ENCODE data around the gene PHC1.
A peak's percentile ranks its signal among the peaks of the same experiment; 100 is the strongest.

Gene PHC1

DNA sequence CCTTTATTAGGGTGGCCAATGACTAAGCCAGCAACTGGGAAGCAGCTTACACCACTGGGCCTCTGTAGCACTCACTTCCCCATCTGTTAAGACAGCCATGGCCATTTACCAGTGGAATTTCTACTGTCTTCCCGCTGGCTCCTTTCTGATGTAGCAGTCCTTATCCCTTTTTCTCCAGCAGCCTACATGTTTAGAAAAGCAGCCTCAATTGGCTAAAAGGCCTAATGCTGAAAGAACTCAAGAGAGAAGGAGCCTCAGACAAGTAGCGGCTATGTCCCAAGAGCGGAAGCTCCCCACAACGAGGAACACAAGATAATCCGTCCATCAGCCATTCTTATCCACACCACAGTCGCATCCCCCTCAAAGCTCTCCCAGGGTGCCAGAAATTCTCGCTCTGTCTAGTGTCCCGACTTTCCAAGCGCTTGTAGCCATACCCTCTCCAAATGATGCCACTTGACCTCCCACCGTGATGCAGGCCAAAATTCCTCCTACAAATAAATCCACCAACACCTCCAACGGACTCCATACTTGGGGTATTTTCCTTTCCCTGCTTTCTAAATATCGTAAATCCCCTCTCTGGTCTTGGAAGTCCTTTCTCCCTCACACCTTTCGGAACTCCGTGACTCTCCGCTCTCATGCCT is 34.5 kb downstream of the PHC1 start:
- no peak for DNase-seq
- Histone ChIP-seq H3K27me3 (no peaks in the 10 kb centered on the region), H3K27ac (peak overlapping the region; percentile 92 to 96), H3K9me3 (no peaks in the 10 kb centered on the region), H3K4me1 (peaks cover 0 to 28% (median 20%) of the 10 kb centered on the region in 4 donors), H3K4me3 (peak overlapping the region; percentile 67 to 83), H3K36me3 (peaks cover 16 to 28% (median 24%) of the 10 kb centered on the region in 3 donors)
- TF ChIP-seq, protein P1, sequence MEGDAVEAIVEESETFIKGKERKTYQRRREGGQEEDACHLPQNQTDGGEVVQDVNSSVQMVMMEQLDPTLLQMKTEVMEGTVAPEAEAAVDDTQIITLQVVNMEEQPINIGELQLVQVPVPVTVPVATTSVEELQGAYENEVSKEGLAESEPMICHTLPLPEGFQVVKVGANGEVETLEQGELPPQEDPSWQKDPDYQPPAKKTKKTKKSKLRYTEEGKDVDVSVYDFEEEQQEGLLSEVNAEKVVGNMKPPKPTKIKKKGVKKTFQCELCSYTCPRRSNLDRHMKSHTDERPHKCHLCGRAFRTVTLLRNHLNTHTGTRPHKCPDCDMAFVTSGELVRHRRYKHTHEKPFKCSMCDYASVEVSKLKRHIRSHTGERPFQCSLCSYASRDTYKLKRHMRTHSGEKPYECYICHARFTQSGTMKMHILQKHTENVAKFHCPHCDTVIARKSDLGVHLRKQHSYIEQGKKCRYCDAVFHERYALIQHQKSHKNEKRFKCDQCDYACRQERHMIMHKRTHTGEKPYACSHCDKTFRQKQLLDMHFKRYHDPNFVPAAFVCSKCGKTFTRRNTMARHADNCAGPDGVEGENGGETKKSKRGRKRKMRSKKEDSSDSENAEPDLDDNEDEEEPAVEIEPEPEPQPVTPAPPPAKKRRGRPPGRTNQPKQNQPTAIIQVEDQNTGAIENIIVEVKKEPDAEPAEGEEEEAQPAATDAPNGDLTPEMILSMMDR (IDR thresholded peaks at IDR 0.05) = no peak
- intact Hi-C loops (cut with DNase I; ENCODE audit: low total_unique reads) = loop anchor here (5.0 kb wide), 1 partner anchor 113 kb away; no protein-coding TSS in a partner anchor

GRCh38 chr12:8949342-8950220 is 35.3 kb downstream of the PHC1 start, which contains the start of gene M6PR:
M6PR (minus strand) TSS chr12:8949645; CDS start chr12:8946404, 3,241 bp downstream.
- DNase-seq = peak; percentile 94 to 96
- Histone ChIP-seq H3K27me3 (no peaks in the 10 kb centered on the region), H3K36me3 (peaks cover 9 to 20% (median 16%) of the 10 kb centered on the region in 3 donors), H3K4me1 (peaks cover 0 to 28% (median 20%) of the 10 kb centered on the region in 4 donors), H3K27ac (peak within 1 kb of the TSS; percentile 92 to 96), H3K9me3 (no peaks in the 10 kb centered on the region), H3K4me3 (peak within 1 kb of the TSS; percentile 67 to 83)
- intact Hi-C loops (cut with DNase I; ENCODE audit: low total_unique reads) = loop anchor here (5.0 to 10.0 kb wide), 2 partner anchors 85 to 113 kb away; no protein-coding TSS in a partner anchor
- TF ChIP-seq, protein P1 (IDR thresholded peaks at IDR 0.05) = peak in 1 of 2 experiments; percentile 51

- peak overlapping the region; percentile 67 to 83 for H3K4me3 ChIP-seq
- DNase-seq = no peak
- peak overlapping the region; percentile 92 to 96 for H3K27ac ChIP-seq
- intact Hi-C loops (cut with DNase I; ENCODE audit: low total_unique reads) = loop anchor here (10.0 kb wide), 1 partner anchor 85 kb away; no protein-coding TSS in a partner anchor
- H3K27me3 ChIP-seq = no peaks in the 10 kb centered on the region
- H3K9me3 ChIP-seq = no peaks in the 10 kb centered on the region
- H3K4me1 ChIP-seq = peaks cover 0 to 28% (median 20%) of the 10 kb centered on the region in 4 donors
- TF ChIP-seq, protein P1 (IDR thresholded peaks at IDR 0.05) = no peak
- H3K36me3 ChIP-seq = peaks cover 3 to 14% (median 10%) of the 10 kb centered on the region in 3 donors
Observed at GRCh38 chr12:8950221-8950527, 35.9 kb downstream of the PHC1 start.

DNA sequence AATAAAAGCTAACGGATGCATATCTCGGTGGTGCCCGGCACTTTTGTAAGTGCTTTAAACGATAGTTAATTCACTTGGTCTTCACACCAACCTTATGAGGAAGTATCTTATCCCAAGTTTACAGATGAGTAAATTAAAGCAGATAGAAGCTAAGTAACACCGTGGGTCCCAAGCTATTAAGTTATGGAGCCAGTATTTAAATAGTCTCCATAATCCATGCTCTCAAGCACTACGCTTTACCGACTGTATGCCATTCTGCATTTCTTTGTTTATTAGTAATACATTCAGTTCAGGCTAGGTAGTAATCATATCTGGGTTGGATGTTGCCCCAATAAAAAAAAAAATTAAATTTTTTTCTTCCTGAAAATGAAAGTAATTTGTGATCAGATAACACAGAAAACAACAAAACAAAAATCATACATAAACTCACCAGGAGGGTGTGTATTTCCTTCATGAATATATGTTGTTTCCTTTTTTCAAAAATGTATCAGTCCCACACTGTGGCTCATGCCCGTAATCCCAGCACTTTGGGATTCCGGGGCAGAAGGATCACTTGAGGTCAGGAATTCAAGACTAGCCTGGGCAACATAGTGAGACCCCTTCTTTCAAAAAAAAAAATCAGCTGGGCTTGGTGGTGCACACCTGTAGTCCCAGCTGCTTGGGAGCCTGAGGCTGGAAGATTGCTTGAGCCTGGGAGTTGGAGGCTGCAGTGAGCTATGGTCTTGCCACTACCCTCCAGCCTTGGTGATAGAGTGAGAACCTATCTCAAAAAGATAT is 36.6 kb downstream of the PHC1 start:
- peaks cover 0 to 28% (median 20%) of the 10 kb centered on the region in 4 donors for H3K4me1 ChIP-seq
- peaks cover 0 to 7% (median 3%) of the 10 kb centered on the region in 3 donors for H3K36me3 ChIP-seq
- peak overlapping the region; percentile 92 to 96 for H3K27ac ChIP-seq
- no peaks in the 10 kb centered on the region for H3K27me3 ChIP-seq
- H3K4me3 ChIP-seq = peak overlapping the region; percentile 67 to 83
- TF ChIP-seq, protein P1 (IDR thresholded peaks at IDR 0.05) = no peak
- no peaks in the 10 kb centered on the region for H3K9me3 ChIP-seq
- DNase-seq = no peak
- intact Hi-C loops (cut with DNase I; ENCODE audit: low total_unique reads) = loop anchor here (10.0 kb wide), 1 partner anchor 84 kb away; no protein-coding TSS in a partner anchor

- no peaks in the 10 kb centered on the region for H3K36me3 ChIP-seq
- intact Hi-C loops (cut with DNase I; ENCODE audit: low total_unique reads) = loop anchor here (10.0 kb wide), 1 partner anchor 83 kb away; no protein-coding TSS in a partner anchor
- no peaks in the 10 kb centered on the region for H3K9me3 ChIP-seq
- no peak overlapping the region for H3K27ac ChIP-seq
- no peak for DNase-seq
- TF ChIP-seq, protein P1 (IDR thresholded peaks at IDR 0.05) = no peak
- no peak overlapping the region for H3K4me3 ChIP-seq
- peaks cover 0 to 28% (median 20%) of the 10 kb centered on the region in 4 donors for H3K4me1 ChIP-seq
- H3K27me3 ChIP-seq = no peaks in the 10 kb centered on the region
Observed at GRCh38 chr12:8951744-8952143, 37.4 kb downstream of the PHC1 start.

Measured in tibial artery (tissue), 4 donors.